ENCODE data around the gene MAVS. TPM values are rescaled to one million over a fixed set of nuclear protein-coding genes. Genes with fewer than 3 reads are reported as not detected.
A peak's percentile ranks its signal among the peaks of the same experiment; 100 is the strongest.

The MAVS gene
- total RNA-seq, 6 experiments from 2014 or later = 38.8 to 44.8 (median 40.6) TPM

GRCh38 chr20:3908667-3909066 lies 62.0 kb downstream of the MAVS start:
- no peak overlapping the region for H3K4me3 Mint-ChIP-seq
- no peaks in the 10 kb centered on the region for H3K9me3 Mint-ChIP-seq
- H3K36me3 Mint-ChIP-seq (ENCODE audit: low read depth) = peaks cover 35% of the 10 kb centered on the region
- no peak overlapping the region for H3K27ac Mint-ChIP-seq
- no peak for TF ChIP-seq CTCF (IDR thresholded peaks at IDR 0.05)
- H3K27me3 Mint-ChIP-seq (ENCODE audit: insufficient read depth) = peaks cover 6% of the 10 kb centered on the region
- H3K4me1 Mint-ChIP-seq (ENCODE audit: low read depth) = peaks cover 12% of the 10 kb centered on the region
- DNase-seq = no peak

- Mint-ChIP-seq H3K9me3 (no peaks in the 10 kb centered on the region), H3K4me1 (ENCODE audit: low read depth) (peaks cover 2% of the 10 kb centered on the region), H3K27ac (no peak overlapping the region), H3K27me3 (ENCODE audit: insufficient read depth) (peaks cover 6% of the 10 kb centered on the region), H3K36me3 (ENCODE audit: low read depth) (peaks cover 40% of the 10 kb centered on the region), H3K4me3 (no peak overlapping the region)
- no peak for TF ChIP-seq CTCF (IDR thresholded peaks at IDR 0.05)
- DNase-seq = no peak
Measured at GRCh38 chr20:3909952-3910366, 63.3 kb downstream of the MAVS start.

GRCh38 chr20:3910853-3911252 lies 64.2 kb downstream of the MAVS start:
- no peaks in the 10 kb centered on the region for H3K4me1 Mint-ChIP-seq (ENCODE audit: low read depth)
- no peaks in the 10 kb centered on the region for H3K9me3 Mint-ChIP-seq
- H3K27me3 Mint-ChIP-seq (ENCODE audit: insufficient read depth) = peaks cover 6% of the 10 kb centered on the region
- no peak overlapping the region for H3K27ac Mint-ChIP-seq
- no peak for DNase-seq
- H3K36me3 Mint-ChIP-seq (ENCODE audit: low read depth) = peaks cover 49% of the 10 kb centered on the region
- no peak overlapping the region for H3K4me3 Mint-ChIP-seq
- TF ChIP-seq CTCF (IDR thresholded peaks at IDR 0.05) = no peak

- Mint-ChIP-seq H3K27me3 (ENCODE audit: insufficient read depth) (peaks cover 4% of the 10 kb centered on the region), H3K9me3 (no peaks in the 10 kb centered on the region), H3K4me3 (no peak overlapping the region), H3K36me3 (ENCODE audit: low read depth) (peaks cover 59% of the 10 kb centered on the region), H3K4me1 (ENCODE audit: low read depth) (no peaks in the 10 kb centered on the region), H3K27ac (no peak overlapping the region)
- TF ChIP-seq CTCF (IDR thresholded peaks at IDR 0.05) = no peak
- DNase-seq = no peak
Measured at GRCh38 chr20:3911956-3912355, 65.3 kb downstream of the MAVS start.

GRCh38 chr20:3914446-3914845 lies 67.8 kb downstream of the MAVS start:
- H3K4me1 Mint-ChIP-seq (ENCODE audit: low read depth) = peaks cover 13% of the 10 kb centered on the region
- peak overlapping the region; percentile 2; the same call in 1 of the 2 replicates for H3K27ac Mint-ChIP-seq
- H3K4me3 Mint-ChIP-seq = no peak overlapping the region
- peaks cover 62% of the 10 kb centered on the region for H3K36me3 Mint-ChIP-seq (ENCODE audit: low read depth)
- peaks cover 4% of the 10 kb centered on the region for H3K27me3 Mint-ChIP-seq (ENCODE audit: insufficient read depth)
- no peaks in the 10 kb centered on the region for H3K9me3 Mint-ChIP-seq
- no peak for DNase-seq
- TF ChIP-seq CTCF (IDR thresholded peaks at IDR 0.05) = no peak

GRCh38 chr20:3915691-3916090 lies 69.1 kb downstream of the MAVS start:
- H3K27ac Mint-ChIP-seq = no peak overlapping the region
- H3K9me3 Mint-ChIP-seq = no peaks in the 10 kb centered on the region
- no peak for DNase-seq
- no peak overlapping the region for H3K4me3 Mint-ChIP-seq
- peaks cover 4% of the 10 kb centered on the region for H3K27me3 Mint-ChIP-seq (ENCODE audit: insufficient read depth)
- peaks cover 16% of the 10 kb centered on the region for H3K4me1 Mint-ChIP-seq (ENCODE audit: low read depth)
- TF ChIP-seq CTCF (IDR thresholded peaks at IDR 0.05) = no peak
- H3K36me3 Mint-ChIP-seq (ENCODE audit: low read depth) = peaks cover 63% of the 10 kb centered on the region
